Activated T-helper 1 cell treated with anti-CD3 and anti-CD28 coated beads, Interleukin-2, amount 50 U/mL, for 16 hours (primary cell): ENCODE data around the gene RSBN1L.
A peak's percentile ranks its signal among the peaks of the same experiment; 100 is the strongest.

ENCODE experiments used
- DNase-seq, 2 donors: peaks; one replicate each; pipeline ENCODE4 v3.0.0-alpha.2; 2020; ENCODE audit warnings: low read depth in 1 of 2, low spot score in 1 of 2

Gene RSBN1L

GRCh38 chr7:77727936-77728701, 31.9 kb downstream of the RSBN1L start:
- DNase-seq: no peak

- DNase-seq: no peak
These were observed 33.5 kb downstream of the RSBN1L start for GRCh38 chr7:77729574-77730348.

- DNase-seq: no peak
These were observed 35.5 kb downstream of the RSBN1L start for GRCh38 chr7:77731716-77732115.

DNA sequence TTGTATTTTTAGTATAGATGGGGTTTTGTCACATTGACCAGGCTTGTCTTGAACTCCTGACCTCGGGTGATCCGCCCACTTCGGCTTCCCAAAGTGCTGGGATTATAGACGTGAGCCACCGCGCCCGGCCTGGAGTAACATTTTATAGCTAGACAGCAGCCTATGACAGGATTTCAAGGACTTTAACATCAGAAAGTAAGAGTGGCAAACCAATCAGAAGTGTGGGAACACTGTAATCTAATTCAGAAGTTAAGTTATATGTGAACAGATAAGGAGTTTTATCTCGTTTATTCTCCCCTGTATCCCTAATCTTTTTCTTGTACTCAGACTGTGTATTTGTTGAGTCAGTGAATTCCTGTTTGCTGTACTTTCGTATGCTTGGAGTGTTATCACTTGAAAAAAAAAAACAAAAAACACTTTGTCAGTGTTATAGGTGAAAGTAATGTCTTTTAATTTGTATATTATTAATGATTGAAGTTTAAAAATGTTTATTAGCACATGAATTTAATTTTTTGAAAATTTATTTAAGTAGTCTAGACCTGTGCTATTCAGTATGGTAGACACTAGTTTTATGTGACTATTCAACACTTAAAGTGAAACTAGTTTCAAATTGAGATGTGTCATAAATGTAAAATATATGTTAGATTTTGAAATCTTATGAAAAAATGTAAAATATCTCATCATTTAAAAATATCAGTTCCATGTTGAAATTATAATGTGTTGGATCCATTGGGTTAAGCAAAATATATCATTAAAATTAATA, 38.6 kb downstream of the RSBN1L start:
- no peak for DNase-seq

DNA sequence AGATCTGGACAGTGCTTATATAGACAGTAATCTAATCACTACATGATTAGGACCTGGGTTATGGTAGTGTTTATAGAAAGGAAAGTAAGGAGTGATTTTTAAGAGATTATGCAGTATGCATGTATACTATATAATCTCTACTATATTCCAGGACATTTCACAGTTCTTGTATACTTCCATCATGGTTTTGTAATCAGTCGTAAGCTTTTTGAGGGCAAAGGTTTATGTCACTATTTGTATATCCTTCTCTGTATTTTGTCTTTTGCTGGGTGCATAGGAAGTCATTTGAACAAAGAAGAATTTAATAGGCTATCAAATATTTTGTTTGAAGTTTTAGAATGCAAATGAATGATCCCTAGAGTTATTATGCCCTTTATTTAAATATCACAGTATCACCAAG, 39.2 kb downstream of the RSBN1L start:
- DNase-seq: no peak

- DNase-seq: no peak
These were observed 40.7 kb downstream of the RSBN1L start for GRCh38 chr7:77736991-77737390.

DNA sequence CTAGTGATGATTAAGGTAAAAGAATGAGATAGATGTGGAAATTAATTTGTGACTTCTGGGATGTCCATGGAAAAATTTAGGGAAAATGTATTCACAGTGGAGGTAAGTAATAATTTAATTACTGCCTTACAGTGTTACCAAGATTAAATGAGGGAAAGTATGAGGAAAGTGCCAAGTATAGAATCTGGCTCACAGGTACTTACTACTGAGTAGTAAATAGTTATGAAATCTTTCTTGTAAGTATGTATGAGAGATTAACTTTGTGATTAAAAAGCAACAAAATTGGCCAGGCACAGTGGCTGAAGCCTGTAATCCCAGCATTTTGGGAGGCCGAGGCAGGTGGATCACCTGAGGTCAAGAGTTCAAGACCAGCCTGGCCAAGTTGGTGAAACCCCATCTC, 42.1 kb downstream of the RSBN1L start:
- DNase-seq: no peak

- DNase-seq: no peak
These were observed 42.6 kb downstream of the RSBN1L start for GRCh38 chr7:77738871-77739270.

DNA sequence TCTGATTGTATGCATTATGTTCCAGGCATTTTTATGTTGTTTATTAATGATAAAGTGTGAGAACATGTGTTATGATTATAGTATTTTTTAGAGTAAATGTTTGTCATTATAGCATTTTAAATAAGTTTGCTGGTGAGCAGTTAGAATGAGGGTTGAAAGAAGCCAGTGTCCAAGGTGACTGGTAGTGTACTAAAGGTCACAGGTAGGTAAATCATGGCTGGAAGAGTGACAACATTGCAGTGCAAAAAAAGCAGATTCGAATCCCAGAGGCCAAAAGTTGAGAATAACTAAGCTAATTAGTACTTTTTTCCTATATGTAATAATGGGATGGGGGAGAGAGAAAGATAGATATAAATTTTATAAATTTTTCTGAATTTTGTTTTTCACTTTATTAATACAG, 44.0 kb downstream of the RSBN1L start:
- DNase-seq: no peak

DNA sequence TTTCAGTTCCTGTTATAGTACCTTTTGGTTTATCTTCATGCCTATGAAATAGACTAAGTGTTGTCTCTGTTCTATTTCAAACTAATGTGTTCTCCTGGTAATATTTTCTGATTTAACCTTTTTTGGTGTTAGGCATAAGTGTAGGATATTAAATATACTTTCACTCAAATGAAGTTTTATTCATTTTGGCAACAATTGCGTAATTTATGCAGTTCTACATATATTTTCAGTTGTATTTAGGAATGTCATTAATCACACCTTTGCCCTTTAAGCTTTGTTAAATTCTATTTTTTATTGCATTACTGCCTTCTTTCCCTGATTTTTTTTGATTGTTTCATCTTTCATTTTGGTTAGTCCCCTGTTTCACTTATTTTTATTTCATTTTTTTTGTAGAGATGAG, 47.3 kb downstream of the RSBN1L start:
- DNase-seq: no peak

GRCh38 chr7:77745746-77746145, 49.5 kb downstream of the RSBN1L start:
- DNase-seq: no peak

DNA sequence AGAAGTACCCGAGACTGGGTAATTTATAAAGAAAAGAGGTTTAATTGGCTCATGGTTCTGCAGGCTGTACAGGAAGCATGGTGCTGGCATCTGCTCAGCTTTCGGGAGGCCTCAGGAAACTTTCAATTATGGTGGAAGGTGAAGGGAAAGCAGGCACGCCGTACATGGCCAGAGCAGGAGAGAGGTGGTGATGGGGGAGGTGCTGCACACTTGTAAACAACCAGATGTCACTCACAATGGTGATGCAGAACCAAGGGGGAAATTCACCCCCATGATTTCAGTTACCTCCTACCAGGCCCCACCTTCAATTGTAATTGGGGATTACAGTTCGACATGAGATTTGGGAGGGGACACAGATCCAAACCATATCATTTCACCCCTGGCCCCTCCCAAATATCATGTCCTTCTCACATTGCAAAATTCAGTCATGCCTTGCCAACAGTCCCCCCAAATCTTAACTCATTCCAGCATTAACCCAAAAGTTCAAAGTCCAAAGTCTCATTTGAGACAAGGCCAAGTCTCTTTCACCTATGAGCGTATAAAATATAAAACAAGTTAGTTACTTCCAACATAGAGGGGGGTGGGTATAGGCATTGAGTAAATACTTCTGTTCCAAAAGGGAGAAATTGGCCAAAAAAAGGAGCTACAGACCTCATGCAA, 50.0 kb downstream of the RSBN1L start:
- DNase-seq: no peak

DNA sequence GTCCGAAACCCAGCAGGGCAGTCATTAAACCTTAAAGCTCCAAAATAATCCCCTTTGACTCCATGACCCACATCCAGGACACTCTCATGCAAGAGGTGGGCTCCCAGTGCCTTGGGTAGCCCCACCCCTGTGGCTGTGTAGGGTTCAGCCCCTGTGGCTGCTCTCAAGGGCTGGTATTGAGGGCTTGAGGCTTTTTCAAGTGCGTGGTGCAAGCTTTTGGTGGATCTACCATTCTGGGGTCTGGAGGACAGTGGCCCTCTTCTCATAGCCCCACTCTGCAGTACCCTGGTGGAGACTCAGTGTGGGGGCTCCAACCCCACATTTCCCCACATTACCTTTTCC, 50.5 kb downstream of the RSBN1L start:
- DNase-seq: no peak

GRCh38 chr7:77747178-77747577, 50.9 kb downstream of the RSBN1L start:
- no peak for DNase-seq

DNA sequence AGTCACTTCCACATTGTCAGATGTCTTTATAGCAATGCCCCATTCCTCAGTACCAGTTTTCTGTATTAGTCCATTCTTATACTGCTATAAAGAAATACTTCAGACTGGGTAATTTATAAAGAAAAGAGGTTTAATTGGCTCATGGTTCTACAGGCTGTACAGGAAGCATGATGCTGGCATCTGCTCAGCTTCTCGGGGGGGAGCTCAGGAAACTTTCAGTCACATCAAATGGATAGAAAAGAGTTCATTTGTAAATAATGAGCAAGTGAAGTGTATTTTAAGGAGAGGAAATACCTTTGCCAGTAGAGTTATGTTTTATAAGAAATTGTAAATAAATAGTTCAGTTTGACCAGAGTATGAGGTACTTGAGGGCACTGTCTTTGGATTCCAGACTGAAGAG, 51.5 kb downstream of the RSBN1L start:
- DNase-seq: no peak

DNA sequence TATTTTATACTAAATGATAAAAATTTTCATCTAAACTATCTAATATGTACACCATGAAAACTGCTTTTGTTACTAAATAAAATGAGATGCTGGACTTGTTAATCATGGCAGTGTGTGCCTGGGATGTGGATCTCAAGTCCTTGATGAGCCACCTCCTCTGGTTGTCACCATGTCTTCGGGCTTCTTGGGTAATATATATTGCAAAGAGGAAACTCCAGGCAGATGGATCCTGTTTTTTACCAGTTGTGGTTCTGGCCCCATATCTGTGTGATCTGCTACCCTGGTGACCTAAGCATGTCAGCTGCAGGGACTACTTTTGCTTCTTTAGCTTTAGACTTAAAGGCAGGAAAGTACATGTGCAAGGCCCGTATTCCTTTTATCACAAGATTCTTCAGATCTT, 55.8 kb downstream of the RSBN1L start:
- DNase-seq: no peak

GRCh38 chr7:77753173-77753572, 56.9 kb downstream of the RSBN1L start:
- no peak for DNase-seq

- no peak for DNase-seq
These were observed 61.3 kb downstream of the RSBN1L start for GRCh38 chr7:77757589-77757988.

- peak; percentile 14 to 41 for DNase-seq
These were observed 63.1 kb downstream of the RSBN1L start for GRCh38 chr7:77759294-77759889.

DNA sequence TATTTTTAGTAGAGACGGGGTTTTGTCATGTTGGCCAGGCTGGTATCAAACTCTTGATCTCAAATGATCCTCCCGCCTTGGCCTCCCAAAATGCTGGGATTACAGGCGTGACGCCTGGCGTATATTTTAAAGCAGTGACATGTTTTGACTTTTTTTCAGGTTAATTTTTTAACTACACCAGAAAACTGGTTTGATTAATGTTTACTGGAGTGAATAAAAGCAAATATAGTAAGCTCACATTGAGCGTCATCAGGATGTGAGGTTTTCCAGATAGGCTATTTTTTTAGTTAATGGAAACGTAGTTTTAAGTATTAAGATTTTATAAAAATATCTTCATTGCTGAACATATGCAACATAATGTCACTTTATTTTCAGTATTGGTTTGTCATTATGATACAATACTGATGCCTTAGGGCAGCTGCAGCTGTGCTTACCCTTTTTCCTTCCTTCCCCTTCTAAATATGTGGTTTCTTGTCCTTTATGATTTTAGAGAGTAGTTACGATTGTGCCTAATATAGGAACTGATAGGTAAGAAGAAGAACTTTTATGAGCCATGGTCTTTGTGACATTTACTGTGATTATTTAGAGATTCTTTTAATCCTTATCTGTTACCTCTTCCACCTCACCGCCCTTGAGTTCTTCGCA, 64.7 kb downstream of the RSBN1L start:
- no peak for DNase-seq

DNA sequence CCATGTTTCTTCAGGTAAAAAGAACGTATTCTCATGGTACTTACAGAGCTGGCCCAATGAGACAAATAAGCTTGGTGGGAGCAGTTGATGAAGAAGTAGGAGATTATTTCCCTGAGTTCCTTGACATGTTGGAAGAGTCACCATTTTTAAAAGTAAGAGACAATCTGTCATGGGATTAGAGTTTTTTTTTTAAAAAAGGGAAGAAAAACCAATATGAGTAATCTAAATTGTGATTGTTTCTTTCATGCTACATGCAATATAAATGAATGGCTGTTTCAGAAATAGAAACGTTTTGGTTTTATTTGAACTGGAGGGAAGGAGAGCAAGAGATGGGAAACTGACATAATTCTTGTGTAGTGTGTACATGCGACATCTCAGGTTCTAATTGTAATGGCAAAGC, 69.2 kb downstream of the RSBN1L start:
- DNase-seq: no peak
